ENCODE measurements around the gene OPCML. TPM values are rescaled to one million over a fixed set of nuclear protein-coding genes. Genes with fewer than 3 reads are reported as not detected.

OPCML gene
- total and polyA plus RNA-seq, 2 experiments from 2014 or later: 0.21 to 0.51 TPM

DNA sequence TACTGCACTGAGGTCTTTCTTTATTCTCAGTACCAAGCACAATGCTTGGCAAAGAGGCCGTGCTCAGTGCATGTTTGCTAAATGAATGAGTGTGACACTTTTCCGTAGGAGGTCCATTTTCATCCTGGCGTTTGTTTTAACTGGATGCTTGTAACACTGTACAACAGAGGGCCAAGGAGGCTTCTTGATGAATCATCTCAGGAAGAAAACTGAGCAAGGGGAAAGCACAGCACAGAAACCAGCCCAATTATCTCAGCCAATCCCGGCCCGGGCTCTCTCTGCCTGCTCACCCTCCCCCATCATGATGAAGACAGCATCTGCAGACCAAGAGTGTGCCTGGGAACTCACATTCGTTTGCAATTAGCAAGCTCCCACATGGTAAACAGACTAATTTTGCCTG, 570.3 kb downstream of the OPCML start:
- H3K27me3 ChIP-seq: no peaks in the 10 kb centered on the region
- no peaks in the 10 kb centered on the region for H3K36me3 ChIP-seq
- peaks cover 7% of the 10 kb centered on the region for H3K4me1 ChIP-seq (ENCODE audit: low read depth)
- TF ChIP-seq, protein P1, sequence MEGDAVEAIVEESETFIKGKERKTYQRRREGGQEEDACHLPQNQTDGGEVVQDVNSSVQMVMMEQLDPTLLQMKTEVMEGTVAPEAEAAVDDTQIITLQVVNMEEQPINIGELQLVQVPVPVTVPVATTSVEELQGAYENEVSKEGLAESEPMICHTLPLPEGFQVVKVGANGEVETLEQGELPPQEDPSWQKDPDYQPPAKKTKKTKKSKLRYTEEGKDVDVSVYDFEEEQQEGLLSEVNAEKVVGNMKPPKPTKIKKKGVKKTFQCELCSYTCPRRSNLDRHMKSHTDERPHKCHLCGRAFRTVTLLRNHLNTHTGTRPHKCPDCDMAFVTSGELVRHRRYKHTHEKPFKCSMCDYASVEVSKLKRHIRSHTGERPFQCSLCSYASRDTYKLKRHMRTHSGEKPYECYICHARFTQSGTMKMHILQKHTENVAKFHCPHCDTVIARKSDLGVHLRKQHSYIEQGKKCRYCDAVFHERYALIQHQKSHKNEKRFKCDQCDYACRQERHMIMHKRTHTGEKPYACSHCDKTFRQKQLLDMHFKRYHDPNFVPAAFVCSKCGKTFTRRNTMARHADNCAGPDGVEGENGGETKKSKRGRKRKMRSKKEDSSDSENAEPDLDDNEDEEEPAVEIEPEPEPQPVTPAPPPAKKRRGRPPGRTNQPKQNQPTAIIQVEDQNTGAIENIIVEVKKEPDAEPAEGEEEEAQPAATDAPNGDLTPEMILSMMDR (IDR thresholded peaks at IDR 0.05; ENCODE audit: low read depth, low read length): no peak
- DNase-seq (ENCODE audit: low read depth in 1 of 2, low spot score in 1 of 2): peak in 1 of 2 donors; percentile 56
- no peak overlapping the region for H3K27ac ChIP-seq
- H3K4me3 ChIP-seq: no peak overlapping the region
- no peaks in the 10 kb centered on the region for H3K9me3 ChIP-seq (ENCODE audit: low read depth)

DNA sequence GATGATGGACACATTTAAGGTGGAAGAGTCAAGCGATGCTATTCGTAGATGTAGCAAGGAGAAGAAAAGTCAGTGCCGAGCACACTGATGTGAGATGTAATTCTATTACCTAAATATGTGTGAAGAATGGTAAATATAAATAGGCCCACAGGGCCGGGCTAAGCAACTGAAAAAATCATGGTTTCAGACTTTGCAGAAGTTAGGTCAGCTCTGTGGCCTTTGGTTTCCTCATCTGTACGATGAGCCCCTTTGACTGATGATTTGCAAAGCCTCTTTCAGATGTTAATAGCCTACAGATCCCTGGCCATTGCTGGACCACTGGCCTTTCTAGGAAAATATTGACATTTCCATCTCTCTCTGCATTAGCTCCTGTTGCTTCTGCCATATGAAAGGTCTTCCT, 570.8 kb downstream of the OPCML start:
- H3K27ac ChIP-seq: no peak overlapping the region
- H3K4me3 ChIP-seq: no peak overlapping the region
- H3K9me3 ChIP-seq (ENCODE audit: low read depth): no peaks in the 10 kb centered on the region
- H3K36me3 ChIP-seq: no peaks in the 10 kb centered on the region
- peaks cover 7% of the 10 kb centered on the region for H3K4me1 ChIP-seq (ENCODE audit: low read depth)
- no peaks in the 10 kb centered on the region for H3K27me3 ChIP-seq
- DNase-seq (ENCODE audit: low read depth in 1 of 2, low spot score in 1 of 2): no peak
- TF ChIP-seq, protein P1 (IDR thresholded peaks at IDR 0.05; ENCODE audit: low read depth, low read length): no peak

DNA sequence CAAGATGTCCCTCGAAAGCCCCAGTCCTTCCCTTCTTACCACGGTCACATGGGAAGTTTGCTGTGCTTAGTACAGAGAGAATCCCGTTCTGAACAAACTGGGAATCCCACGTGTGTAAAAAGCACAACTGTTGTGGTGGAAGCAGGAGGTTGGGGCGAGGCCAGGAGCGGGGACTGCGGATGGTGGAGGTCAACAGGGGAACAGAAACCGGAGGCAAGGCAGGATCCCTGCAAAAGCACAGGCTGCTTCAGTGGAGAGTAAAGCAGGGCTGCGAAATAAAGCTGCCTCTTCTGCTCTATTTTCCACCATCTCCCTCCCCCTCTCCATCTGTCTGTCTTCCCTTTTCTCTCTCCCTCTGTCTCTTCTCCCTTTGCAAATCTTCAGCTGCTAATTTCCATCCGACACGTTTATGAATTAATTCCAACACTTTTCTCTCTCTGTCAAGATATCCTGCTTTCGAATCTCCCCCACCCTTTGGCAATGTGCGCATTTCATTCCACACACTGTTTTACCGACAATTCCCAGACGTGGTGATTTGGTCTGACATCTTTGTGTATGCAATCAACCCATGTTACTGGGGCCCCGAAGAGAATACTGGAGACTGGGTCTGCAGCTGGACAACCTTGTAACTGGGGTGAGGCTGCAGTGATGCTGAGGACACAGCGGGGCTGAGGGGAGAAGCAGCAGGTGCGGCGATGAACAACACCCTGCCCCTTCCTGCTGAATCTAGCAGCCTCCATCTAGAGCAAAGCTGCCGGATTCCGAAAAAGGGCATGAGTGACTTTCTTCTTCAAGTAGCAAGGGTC, 571.8 kb downstream of the OPCML start:
- no peaks in the 10 kb centered on the region for H3K9me3 ChIP-seq (ENCODE audit: low read depth)
- no peaks in the 10 kb centered on the region for H3K27me3 ChIP-seq
- no peak overlapping the region for H3K27ac ChIP-seq
- DNase-seq (ENCODE audit: low read depth in 1 of 2, low spot score in 1 of 2): no peak
- H3K4me3 ChIP-seq: no peak overlapping the region
- no peaks in the 10 kb centered on the region for H3K36me3 ChIP-seq
- TF ChIP-seq, protein P1 (IDR thresholded peaks at IDR 0.05; ENCODE audit: low read depth, low read length): no peak
- H3K4me1 ChIP-seq (ENCODE audit: low read depth): peaks cover 7% of the 10 kb centered on the region

DNA sequence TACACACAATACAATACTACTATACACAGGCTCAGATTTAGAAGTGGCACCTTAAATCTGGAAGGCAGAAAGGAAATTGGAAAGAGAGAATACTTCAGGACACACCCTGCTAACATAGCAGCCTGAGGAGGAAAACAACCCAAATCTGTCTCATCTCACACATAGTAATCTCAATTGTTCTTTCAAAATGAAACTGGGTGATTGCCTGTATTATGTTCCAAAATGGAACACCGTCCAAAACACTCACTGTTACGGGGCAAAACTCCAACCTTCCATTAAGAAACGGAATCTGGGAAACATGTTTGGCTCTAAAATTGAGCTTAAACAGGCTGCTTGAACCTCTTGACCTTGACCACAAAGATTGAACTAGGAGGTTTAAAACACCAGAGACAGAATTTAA, 572.6 kb downstream of the OPCML start:
- no peak overlapping the region for H3K27ac ChIP-seq
- H3K9me3 ChIP-seq (ENCODE audit: low read depth): no peaks in the 10 kb centered on the region
- no peak overlapping the region for H3K4me3 ChIP-seq
- H3K4me1 ChIP-seq (ENCODE audit: low read depth): peaks cover 7% of the 10 kb centered on the region
- DNase-seq (ENCODE audit: low read depth in 1 of 2, low spot score in 1 of 2): no peak
- H3K27me3 ChIP-seq: no peaks in the 10 kb centered on the region
- no peaks in the 10 kb centered on the region for H3K36me3 ChIP-seq
- TF ChIP-seq, protein P1 (IDR thresholded peaks at IDR 0.05; ENCODE audit: low read depth, low read length): no peak

DNA sequence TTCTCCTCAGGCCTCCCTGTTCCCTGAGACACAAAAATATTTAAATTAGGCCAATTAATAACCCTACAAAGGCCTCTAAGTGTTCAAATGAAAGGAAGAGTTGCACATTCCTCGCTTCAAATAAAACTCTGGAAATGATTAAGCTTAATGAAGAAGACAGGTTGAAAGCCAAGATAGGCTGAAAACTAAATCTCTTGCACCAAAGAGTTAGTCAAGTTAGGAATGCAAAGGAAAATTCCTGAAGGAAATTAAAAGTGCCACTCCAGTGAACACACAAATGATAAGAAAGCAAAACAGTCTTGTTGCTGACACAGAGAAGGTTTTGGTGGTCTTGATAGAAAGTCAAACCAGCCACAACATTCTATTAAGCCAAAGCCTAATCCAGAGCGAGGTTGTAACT, 574.4 kb downstream of the OPCML start:
- Histone ChIP-seq H3K27me3 (no peaks in the 10 kb centered on the region), H3K36me3 (no peaks in the 10 kb centered on the region), H3K9me3 (ENCODE audit: low read depth) (no peaks in the 10 kb centered on the region), H3K4me1 (ENCODE audit: low read depth) (peaks cover 7% of the 10 kb centered on the region), H3K4me3 (no peak overlapping the region), H3K27ac (no peak overlapping the region)
- TF ChIP-seq, protein P1 (IDR thresholded peaks at IDR 0.05; ENCODE audit: low read depth, low read length): no peak
- DNase-seq (ENCODE audit: low read depth in 1 of 2, low spot score in 1 of 2): no peak

Data from cardiac muscle cell (in vitro differentiated cells and primary cell).